ENCODE data around the gene IFNAR2.
A peak's percentile ranks its signal among the peaks of the same experiment; 100 is the strongest.
"Not testable (repeated sequence)": the region's sequence is repeated elsewhere in the genome, so short reads cannot be mapped to it uniquely, and the experiment has no call there.

The IFNAR2 gene

GRCh38 chr21:33238565-33239255 lies 9.0 kb downstream of the IFNAR2 start:
- DNase-seq, result no peak
- in situ Hi-C loops (cut with HindIII; ENCODE audit: low pct_ligation_motif_present, low pct_unique_long_range_greater_than_20kb, low sequenced_read_pairs), result no loop called here

- DNase-seq; in situ Hi-C loops (cut with HindIII; ENCODE audit: low pct_ligation_motif_present, low pct_unique_long_range_greater_than_20kb, low sequenced_read_pairs): not testable (repeated sequence)
Observed at GRCh38 chr21:33239559-33240127, 9.9 kb downstream of the IFNAR2 start.

- in situ Hi-C loops (cut with HindIII; ENCODE audit: low pct_ligation_motif_present, low pct_unique_long_range_greater_than_20kb, low sequenced_read_pairs), result no loop called here
Observed at GRCh38 chr21:33240404-33240803, 10.7 kb downstream of the IFNAR2 start.

GRCh38 chr21:33241846-33242245 lies 12.1 kb downstream of the IFNAR2 start:
- DNase-seq, result no peak
- in situ Hi-C loops (cut with HindIII; ENCODE audit: low pct_ligation_motif_present, low pct_unique_long_range_greater_than_20kb, low sequenced_read_pairs), result no loop called here

More at GRCh38 chr21:33240404-33240803, 10.7 kb downstream of the IFNAR2 start:
- no peak for DNase-seq

- in situ Hi-C loops (cut with HindIII; ENCODE audit: low pct_ligation_motif_present, low pct_unique_long_range_greater_than_20kb, low sequenced_read_pairs); DNase-seq: not testable (repeated sequence)
Observed at GRCh38 chr21:33242846-33243245, 13.1 kb downstream of the IFNAR2 start.

- in situ Hi-C loops (cut with HindIII; ENCODE audit: low pct_ligation_motif_present, low pct_unique_long_range_greater_than_20kb, low sequenced_read_pairs), result no loop called here
- DNase-seq, result no peak
Observed at GRCh38 chr21:33244082-33244778, 14.5 kb downstream of the IFNAR2 start.

GRCh38 chr21:33244779-33245105 lies 15.0 kb downstream of the IFNAR2 start:
- in situ Hi-C loops (cut with HindIII; ENCODE audit: low pct_ligation_motif_present, low pct_unique_long_range_greater_than_20kb, low sequenced_read_pairs), result no loop called here
- no peak for DNase-seq

- in situ Hi-C loops (cut with HindIII; ENCODE audit: low pct_ligation_motif_present, low pct_unique_long_range_greater_than_20kb, low sequenced_read_pairs), result no loop called here
Observed at GRCh38 chr21:33245289-33245918, 15.7 kb downstream of the IFNAR2 start.

GRCh38 chr21:33246506-33246905 lies 16.8 kb downstream of the IFNAR2 start:
- in situ Hi-C loops (cut with HindIII; ENCODE audit: low pct_ligation_motif_present, low pct_unique_long_range_greater_than_20kb, low sequenced_read_pairs), result no loop called here
- no peak for DNase-seq

More at GRCh38 chr21:33245289-33245918, 15.7 kb downstream of the IFNAR2 start:
- DNase-seq, result no peak

GRCh38 chr21:33246963-33247362 lies 17.2 kb downstream of the IFNAR2 start:
- DNase-seq, result no peak
- in situ Hi-C loops (cut with HindIII; ENCODE audit: low pct_ligation_motif_present, low pct_unique_long_range_greater_than_20kb, low sequenced_read_pairs), result no loop called here

GRCh38 chr21:33247599-33247998 lies 17.9 kb downstream of the IFNAR2 start:
- in situ Hi-C loops (cut with HindIII; ENCODE audit: low pct_ligation_motif_present, low pct_unique_long_range_greater_than_20kb, low sequenced_read_pairs), result no loop called here
- no peak for DNase-seq

GRCh38 chr21:33249331-33250002 lies 19.7 kb downstream of the IFNAR2 start:
- in situ Hi-C loops (cut with HindIII; ENCODE audit: low pct_ligation_motif_present, low pct_unique_long_range_greater_than_20kb, low sequenced_read_pairs), result no loop called here
- no peak for DNase-seq

- in situ Hi-C loops (cut with HindIII; ENCODE audit: low pct_ligation_motif_present, low pct_unique_long_range_greater_than_20kb, low sequenced_read_pairs), result no loop called here
- no peak for DNase-seq
Observed at GRCh38 chr21:33251119-33251518, 21.4 kb downstream of the IFNAR2 start.

GRCh38 chr21:33253382-33253781 lies 23.6 kb downstream of the IFNAR2 start:
- in situ Hi-C loops (cut with HindIII; ENCODE audit: low pct_ligation_motif_present, low pct_unique_long_range_greater_than_20kb, low sequenced_read_pairs); DNase-seq: not testable (repeated sequence)

- DNase-seq, result peak; percentile 18
- in situ Hi-C loops (cut with HindIII; ENCODE audit: low pct_ligation_motif_present, low pct_unique_long_range_greater_than_20kb, low sequenced_read_pairs), result no loop called here
Observed at GRCh38 chr21:33254766-33255165, 25.0 kb downstream of the IFNAR2 start.

GRCh38 chr21:33255404-33255803 lies 25.7 kb downstream of the IFNAR2 start:
- in situ Hi-C loops (cut with HindIII; ENCODE audit: low pct_ligation_motif_present, low pct_unique_long_range_greater_than_20kb, low sequenced_read_pairs), result no loop called here

GRCh38 chr21:33256019-33256418 lies 26.3 kb downstream of the IFNAR2 start:
- no peak for DNase-seq
- in situ Hi-C loops (cut with HindIII; ENCODE audit: low pct_ligation_motif_present, low pct_unique_long_range_greater_than_20kb, low sequenced_read_pairs), result no loop called here

More at GRCh38 chr21:33255404-33255803, 25.7 kb downstream of the IFNAR2 start:
- DNase-seq, result no peak

- in situ Hi-C loops (cut with HindIII; ENCODE audit: low pct_ligation_motif_present, low pct_unique_long_range_greater_than_20kb, low sequenced_read_pairs), result no loop called here
Observed at GRCh38 chr21:33257094-33257803, 27.5 kb downstream of the IFNAR2 start.

More at GRCh38 chr21:33257094-33257803, 27.5 kb downstream of the IFNAR2 start:
- DNase-seq, result no peak
